Liver (tissue), 3 donors: Measurements from ENCODE around the gene ATP2C2.

Experiments
- CTCF ChIP-seq: fragments of 150-350 bp; IDR thresholded peaks from 2 replicates; pipeline ENCODE4 v1.5.1; 2017; ENCODE audit warnings: improper control_type of control experiment, low read depth, low read length; ENCODE audit not compliant: missing input control
- GABPA ChIP-seq, 2 donors: IDR thresholded peaks in 1 of 2; conservative IDR thresholded peaks in 1 of 2; 2 replicates each; pipeline ENCODE4 v1.6.1; 2016; ENCODE audit warnings: antibody characterized with exemption in 2 of 2, mild to moderate bottlenecking in 1 of 2, moderate library complexity in 1 of 2
- JUND ChIP-seq, 2 donors: IDR thresholded peaks; 2 replicates each; pipeline ENCODE4 v1.6.1; 2016; ENCODE audit warnings: antibody characterized with exemption in 2 of 2
- MAX ChIP-seq: IDR thresholded peaks from 2 replicates; pipeline ENCODE4 v1.6.1; 2016; ENCODE audit warnings: antibody characterized with exemption
- NR2F2 ChIP-seq: IDR thresholded peaks from 2 replicates; pipeline ENCODE4 v1.6.1; 2016; ENCODE audit warnings: antibody characterized with exemption
- RAD21 ChIP-seq, 2 donors: IDR thresholded peaks; 2 replicates each; pipeline ENCODE4 v1.6.1; 2016; ENCODE audit warnings: antibody characterized with exemption in 2 of 2, mild to moderate bottlenecking in 2 of 2
- RXRA ChIP-seq, 2 donors: IDR thresholded peaks; 2 replicates each; pipeline ENCODE4 v1.6.1; 2017 to 2018; ENCODE audit warnings: antibody characterized with exemption in 2 of 2, mild to moderate bottlenecking in 1 of 2
- TAF1 ChIP-seq: conservative IDR thresholded peaks from 2 replicates; pipeline ENCODE4 v1.6.1; 2016; ENCODE audit warnings: antibody characterized with exemption, mild to moderate bottlenecking
- YY1 ChIP-seq: IDR thresholded peaks from 2 replicates; pipeline ENCODE4 v1.6.1; 2016; ENCODE audit warnings: antibody characterized with exemption, mild to moderate bottlenecking
- ZBTB33 ChIP-seq: IDR thresholded peaks from 2 replicates; pipeline ENCODE4 v1.6.1; 2016; ENCODE audit warnings: antibody characterized with exemption
- donor health status: healthy.
- donor health status: healthy.

- TF ChIP-seq YY1 (no peak), MAX (no peak), CTCF (no peak), JUND (IDR thresholded peaks at IDR 0.05) (no peak), TAF1 (no peak), RXRA (IDR thresholded peaks at IDR 0.05) (no peak), ZBTB33 (no peak), GABPA (IDR thresholded peaks at IDR 0.05 in 1 of 2, conservative IDR thresholded peaks at IDR 0.05 in 1 of 2) (no peak), RAD21 (IDR thresholded peaks at IDR 0.05) (no peak), NR2F2 (no peak)
Measured at GRCh38 chr16:84449156-84450140, 81.1 kb downstream of the ATP2C2 start.
